ENCODE results near the gene FLT3LG. TPM values are rescaled to one million over a fixed set of nuclear protein-coding genes. Genes with fewer than 3 reads are reported as not detected.

FLT3LG gene
- total and polyA plus RNA-seq, 2 of the 8 experiments (the other 6 are each of a cell fraction or from before 2014, with no cell fraction given) = 1.6 to 3.2 TPM

GRCh38 chr19:49427855-49428546, 46.0 kb upstream of the FLT3LG start (continued):
- TF ChIP-seq CHD7 (IDR thresholded peaks at IDR 0.05; ENCODE audit: insufficient replicate concordance, low read length) (no peak), NRF1 (IDR thresholded peaks at IDR 0.05; ENCODE audit: low read depth, low read length) (no peak), KDM1A (IDR thresholded peaks at IDR 0.05; ENCODE audit: borderline replicate concordance, low read length) (no peak), RBBP5 (IDR thresholded peaks at IDR 0.05; ENCODE audit: borderline replicate concordance, low read depth, low read length) (peak; percentile 38; the same call in 1 of the 2 replicates), KDM5A (IDR thresholded peaks at IDR 0.05; ENCODE audit: low read length) (no peak), MAX (IDR thresholded peaks at IDR 0.05) (peak; percentile 93), PHF8 (conservative IDR thresholded peaks at IDR 0.05; ENCODE audit: low read depth, low read length) (0 out of 2 replicates have a peak, but pooled peaks have one; percentile 25), SAP30 (IDR thresholded peaks at IDR 0.05; ENCODE audit: insufficient read depth, insufficient replicate concordance, low read length) (no peak), SP1 (IDR thresholded peaks at IDR 0.05; ENCODE audit: low read depth, low read length) (no peak), SIX5 (IDR thresholded peaks at IDR 0.05; ENCODE audit: low read depth, low read length) (no peak)

Data from H1 (cell line).